Hypothalamus (tissue), 51 donors: ENCODE results near the gene RPUSD1.
"Not testable (repeated sequence)": the region's sequence is repeated elsewhere in the genome, so short reads cannot be mapped to it uniquely, and the experiment has no call there.

Experiments used
- DNase-seq, 51 donors: peaks; one replicate each; lab custom pipeline; 2025; lab: John Stamatoyannopoulos, UW

RPUSD1 gene

GRCh38 chr16:754121-754607 is 34.0 kb downstream of the RPUSD1 start:
- DNase-seq: not testable (repeated sequence)

GRCh38 chr16:752007-752312 is 36.2 kb downstream of the RPUSD1 start:
- DNase-seq: no peak

GRCh38 chr16:751152-752006 is 36.8 kb downstream of the RPUSD1 start:
- peak in 6 of 51 donors; percentile 10 to 25 (median 15) for DNase-seq

GRCh38 chr16:750485-750884 is 37.7 kb downstream of the RPUSD1 start:
- DNase-seq: no peak

- no peak for DNase-seq
Measured at GRCh38 chr16:749010-749409, 39.2 kb downstream of the RPUSD1 start.

GRCh38 chr16:747978-748746 is 40.0 kb downstream of the RPUSD1 start:
- no peak for DNase-seq

- DNase-seq: no peak
Measured at GRCh38 chr16:746637-747036, 41.5 kb downstream of the RPUSD1 start.

GRCh38 chr16:745739-746138 is 42.4 kb downstream of the RPUSD1 start:
- no peak for DNase-seq

GRCh38 chr16:743794-744500 is 44.2 kb downstream of the RPUSD1 start:
- DNase-seq: no peak

- not testable (repeated sequence) for DNase-seq
Measured at GRCh38 chr16:742894-743293, 45.3 kb downstream of the RPUSD1 start.

- no peak for DNase-seq
Measured at GRCh38 chr16:741986-742629, 46.1 kb downstream of the RPUSD1 start.

- peak; percentile 37 to 91 (median 77) for DNase-seq
Measured at GRCh38 chr16:740764-741505, 47.2 kb downstream of the RPUSD1 start, which contains the start of gene CIAO3. Gene CIAO3 (minus strand): TSS chr16:740997. CDS start chr16:740985, 12 bp downstream.

- no peak for DNase-seq
Measured at GRCh38 chr16:740459-740763, 47.8 kb downstream of the RPUSD1 start.

GRCh38 chr16:739560-740458 is 48.4 kb downstream of the RPUSD1 start:
- DNase-seq: no peak

GRCh38 chr16:736936-737481 is 51.2 kb downstream of the RPUSD1 start:
- no peak for DNase-seq

GRCh38 chr16:735982-736453 is 52.2 kb downstream of the RPUSD1 start:
- no peak for DNase-seq

GRCh38 chr16:734981-735881 is 53.0 kb downstream of the RPUSD1 start:
- no peak for DNase-seq
